COLO668 (cell line): ENCODE data around the gene SLC25A34.
"Not testable (repeated sequence)": the region's sequence is repeated elsewhere in the genome, so short reads cannot be mapped to it uniquely, and the experiment has no call there.

ENCODE experiments used
- DNase-seq: peaks from one replicate; lab custom pipeline; 2025; ENCODE audit not compliant: unreplicated experiment; lab: John Stamatoyannopoulos, UW

Gene SLC25A34

GRCh38 chr1:15736038-15736891 lies at the start of gene SLC25A34:
TSS of gene SLC25A34 (plus strand) at chr1:15736258. CDS start at chr1:15736486, 228 bp downstream.
- DNase-seq: peak; percentile 98

- DNase-seq: no peak
Observed at GRCh38 chr1:15687446-15687845, 48.6 kb upstream of the SLC25A34 start.

- DNase-seq: no peak
Observed at GRCh38 chr1:15690317-15690716, 45.7 kb upstream of the SLC25A34 start.

GRCh38 chr1:15691434-15692032 lies 44.5 kb upstream of the SLC25A34 start:
- DNase-seq: no peak

- DNase-seq: no peak
Observed at GRCh38 chr1:15692121-15692682, 43.9 kb upstream of the SLC25A34 start.

GRCh38 chr1:15693371-15693770 lies 42.7 kb upstream of the SLC25A34 start:
- DNase-seq: no peak

- no peak for DNase-seq
Observed at GRCh38 chr1:15696956-15697521, 39.0 kb upstream of the SLC25A34 start.

GRCh38 chr1:15698201-15698600 lies 37.9 kb upstream of the SLC25A34 start:
- no peak for DNase-seq

- DNase-seq: not testable (repeated sequence)
Observed at GRCh38 chr1:15699321-15699720, 36.7 kb upstream of the SLC25A34 start.

GRCh38 chr1:15700508-15700907 lies 35.5 kb upstream of the SLC25A34 start:
- DNase-seq: no peak

GRCh38 chr1:15701784-15702183 lies 34.3 kb upstream of the SLC25A34 start:
- DNase-seq: no peak

- no peak for DNase-seq
Observed at GRCh38 chr1:15702722-15703550, 33.1 kb upstream of the SLC25A34 start.

- no peak for DNase-seq
Observed at GRCh38 chr1:15703562-15703961, 32.5 kb upstream of the SLC25A34 start.

GRCh38 chr1:15704526-15705183 lies 31.4 kb upstream of the SLC25A34 start:
- no peak for DNase-seq

- DNase-seq: no peak
Observed at GRCh38 chr1:15705184-15705566, 30.9 kb upstream of the SLC25A34 start.

GRCh38 chr1:15706751-15707150 lies 29.3 kb upstream of the SLC25A34 start:
- DNase-seq: no peak

GRCh38 chr1:15707239-15707925 lies 28.7 kb upstream of the SLC25A34 start:
- DNase-seq: no peak

GRCh38 chr1:15708486-15709137 lies 27.4 kb upstream of the SLC25A34 start:
- peak; percentile 36 for DNase-seq

GRCh38 chr1:15709226-15709625 lies 26.8 kb upstream of the SLC25A34 start:
- peak; percentile 34 for DNase-seq
